ENCODE results near the gene HOXB1.

DNA sequence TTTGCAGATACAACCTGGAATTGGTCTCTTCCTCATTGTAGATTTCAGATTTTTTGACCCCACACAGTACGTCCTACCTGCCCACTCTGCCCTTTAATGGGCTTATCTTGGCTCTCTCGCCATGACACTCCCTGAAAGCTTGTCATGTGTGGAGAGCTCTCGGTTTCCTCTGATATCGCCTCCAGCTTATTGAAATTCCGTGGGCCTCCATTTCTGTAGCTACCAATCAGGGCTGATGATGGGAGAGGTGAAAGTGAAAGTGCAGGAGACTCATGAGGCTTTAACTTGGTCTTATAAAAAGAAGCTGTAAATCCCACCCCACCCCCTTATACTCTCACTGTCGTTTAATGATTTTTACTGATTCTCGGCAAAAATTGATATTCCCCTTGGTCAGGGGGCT is 17.7 kb downstream of the HOXB1 start:
- TF ChIP-seq, protein P1, sequence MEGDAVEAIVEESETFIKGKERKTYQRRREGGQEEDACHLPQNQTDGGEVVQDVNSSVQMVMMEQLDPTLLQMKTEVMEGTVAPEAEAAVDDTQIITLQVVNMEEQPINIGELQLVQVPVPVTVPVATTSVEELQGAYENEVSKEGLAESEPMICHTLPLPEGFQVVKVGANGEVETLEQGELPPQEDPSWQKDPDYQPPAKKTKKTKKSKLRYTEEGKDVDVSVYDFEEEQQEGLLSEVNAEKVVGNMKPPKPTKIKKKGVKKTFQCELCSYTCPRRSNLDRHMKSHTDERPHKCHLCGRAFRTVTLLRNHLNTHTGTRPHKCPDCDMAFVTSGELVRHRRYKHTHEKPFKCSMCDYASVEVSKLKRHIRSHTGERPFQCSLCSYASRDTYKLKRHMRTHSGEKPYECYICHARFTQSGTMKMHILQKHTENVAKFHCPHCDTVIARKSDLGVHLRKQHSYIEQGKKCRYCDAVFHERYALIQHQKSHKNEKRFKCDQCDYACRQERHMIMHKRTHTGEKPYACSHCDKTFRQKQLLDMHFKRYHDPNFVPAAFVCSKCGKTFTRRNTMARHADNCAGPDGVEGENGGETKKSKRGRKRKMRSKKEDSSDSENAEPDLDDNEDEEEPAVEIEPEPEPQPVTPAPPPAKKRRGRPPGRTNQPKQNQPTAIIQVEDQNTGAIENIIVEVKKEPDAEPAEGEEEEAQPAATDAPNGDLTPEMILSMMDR (IDR thresholded peaks at IDR 0.05; ENCODE audit: extremely low read depth in 1 of 2, insufficient read depth in 1 of 2, low read depth in 1 of 2, low read length in 2 of 2): no peak
- TF ChIP-seq EZH2 (IDR thresholded peaks at IDR 0.05; ENCODE audit: borderline replicate concordance, low read depth, low read length, severe bottlenecking) (no peak), MYC (IDR thresholded peaks at IDR 0.05; ENCODE audit: low read depth, low read length) (no peak), JUN (IDR thresholded peaks at IDR 0.05; ENCODE audit: borderline replicate concordance, insufficient read depth, insufficient read length, low read depth) (no peak)
- TF ChIP-seq, protein P2, sequence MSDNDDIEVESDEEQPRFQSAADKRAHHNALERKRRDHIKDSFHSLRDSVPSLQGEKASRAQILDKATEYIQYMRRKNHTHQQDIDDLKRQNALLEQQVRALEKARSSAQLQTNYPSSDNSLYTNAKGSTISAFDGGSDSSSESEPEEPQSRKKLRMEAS (IDR thresholded peaks at IDR 0.05; ENCODE audit: insufficient read depth, insufficient read length): no peak
